OCI-M2 (cell line): ENCODE measurements around the gene TLN1.

ENCODE experiments used
- DNase-seq: peaks from one replicate; lab custom pipeline; 2025; ENCODE audit not compliant: unreplicated experiment; lab: John Stamatoyannopoulos, UW

The TLN1 gene

GRCh38 chr9:35686222-35687203 is 45.5 kb downstream of the TLN1 start:
- no peak for DNase-seq

GRCh38 chr9:35685506-35685905 is 46.5 kb downstream of the TLN1 start:
- DNase-seq: no peak

- no peak for DNase-seq
Measured at GRCh38 chr9:35684921-35685320, 47.1 kb downstream of the TLN1 start.

GRCh38 chr9:35683323-35683722 is 48.7 kb downstream of the TLN1 start:
- DNase-seq: no peak

GRCh38 chr9:35682520-35683315 is 49.3 kb downstream of the TLN1 start:
- DNase-seq: no peak

GRCh38 chr9:35682051-35682450 is 49.9 kb downstream of the TLN1 start:
- no peak for DNase-seq

GRCh38 chr9:35681341-35682002 is 50.5 kb downstream of the TLN1 start:
- DNase-seq: no peak

GRCh38 chr9:35680331-35681105 is 51.5 kb downstream of the TLN1 start:
- no peak for DNase-seq

GRCh38 chr9:35679766-35680330 is 52.1 kb downstream of the TLN1 start:
- no peak for DNase-seq

- no peak for DNase-seq
Measured at GRCh38 chr9:35679091-35679490, 52.9 kb downstream of the TLN1 start.

GRCh38 chr9:35675732-35676392 is 56.1 kb downstream of the TLN1 start:
- no peak for DNase-seq

- no peak for DNase-seq
Measured at GRCh38 chr9:35675204-35675603, 56.8 kb downstream of the TLN1 start.

GRCh38 chr9:35674025-35674361 is 58.0 kb downstream of the TLN1 start:
- DNase-seq: no peak

GRCh38 chr9:35673132-35674024 is 58.6 kb downstream of the TLN1 start, which contains the start of gene CA9:
Gene CA9 (plus strand): TSS chr9:35673928. CDS start chr9:35673960, 32 bp downstream.
- no peak for DNase-seq

GRCh38 chr9:35669331-35670145 is 62.5 kb downstream of the TLN1 start:
- DNase-seq: no peak

GRCh38 chr9:35667939-35668338 is 64.1 kb downstream of the TLN1 start:
- no peak for DNase-seq

- DNase-seq: no peak
Measured at GRCh38 chr9:35666549-35666948, 65.4 kb downstream of the TLN1 start.

- no peak for DNase-seq
Measured at GRCh38 chr9:35666045-35666444, 66.0 kb downstream of the TLN1 start.
